Neural cell (in vitro differentiated cells): ENCODE results near the gene TSPAN3. TPM values are rescaled to one million over a fixed set of nuclear protein-coding genes. Genes with fewer than 3 reads are reported as not detected.

Experiments
- H2AFZ ChIP-seq: fragments of 200-600, 300-800 bp; sonication (generic), shearing (Covaris generic); 2 replicates; pipeline ENCODE4 v1.6.0; 2014; ENCODE audit warnings: low read depth, mild to moderate bottlenecking, antibody characterized with exemption, low read length, moderate library complexity
- H3F3A ChIP-seq: fragments of 200-600 bp; shearing (Covaris generic); 2 replicates; pipeline ENCODE4 v1.6.1; 2016; ENCODE audit warnings: mild to moderate bottlenecking, moderate library complexity, mixed read lengths, antibody characterized with exemption, low read length; ENCODE audit not compliant: insufficient read depth, poor library complexity, severe bottlenecking
- H3K27ac ChIP-seq: fragments of 200-600, 300-800 bp; sonication (generic), shearing (Covaris generic); 2 replicates; pipeline ENCODE4 v1.5.1; 2014; ENCODE audit warnings: mild to moderate bottlenecking, low read length, moderate library complexity
- H3K27me3 ChIP-seq: fragments of 300-800, 200-600 bp; sonication (generic), shearing (Covaris generic); 2 replicates; pipeline ENCODE4 v1.6.0; 2014; ENCODE audit warnings: mild to moderate bottlenecking, low read depth, low read length, moderate library complexity; ENCODE audit not compliant: insufficient read depth
- H3K36me3 ChIP-seq: fragments of 300-800, 200-600 bp; sonication (generic), shearing (Covaris generic); 2 replicates; pipeline ENCODE4 v1.5.1; 2014; ENCODE audit warnings: mild to moderate bottlenecking, antibody characterized with exemption, low read length, moderate library complexity; ENCODE audit not compliant: insufficient read depth
- H3K4me2 ChIP-seq: fragments of 300-800, 200-600 bp; sonication (generic), shearing (Covaris generic); 2 replicates; pipeline ENCODE4 v1.6.0; 2014; ENCODE audit warnings: mild to moderate bottlenecking, low read length
- H3K4me3 ChIP-seq: fragments of 300-800, 200-600 bp; sonication (generic), shearing (Covaris generic); 2 replicates; pipeline ENCODE4 v1.5.1; 2014; ENCODE audit warnings: mild to moderate bottlenecking, low read length, moderate library complexity
- H3K79me2 ChIP-seq: fragments of 200-600 bp; shearing (Covaris generic); replicated peaks from 2 replicates; pipeline ENCODE4 v1.6.0; 2014; ENCODE audit warnings: mild to moderate bottlenecking, low read length, moderate library complexity; ENCODE audit not compliant: insufficient read depth
- H3K9ac ChIP-seq: fragments of 300-800, 200-600 bp; sonication (generic), shearing (Covaris generic); 2 replicates; pipeline ENCODE4 v1.6.1; 2016; ENCODE audit warnings: mild to moderate bottlenecking, low read length, mixed read lengths
- H3K9me2 ChIP-seq: fragments of 200-600 bp; shearing (Covaris generic); 2 replicates; pipeline ENCODE4 v1.6.1; 2016; ENCODE audit warnings: mild to moderate bottlenecking, low read length, mixed read lengths; ENCODE audit not compliant: insufficient read depth
- H3K9me3 ChIP-seq: fragments of 200-600, 300-800 bp; sonication (generic), shearing (Covaris generic); 2 replicates; pipeline ENCODE4 v1.6.1; 2016; ENCODE audit warnings: mild to moderate bottlenecking, mixed run types, low read length, moderate library complexity, mixed read lengths
- H4K20me1 ChIP-seq: fragments of 200-600 bp; shearing (Covaris generic); 2 replicates; pipeline ENCODE4 v1.6.1; 2016; ENCODE audit warnings: mild to moderate bottlenecking, mixed run types; ENCODE audit not compliant: insufficient read depth
- EP300 ChIP-seq: fragments of 450-650 bp; conservative IDR thresholded peaks from 2 replicates; pipeline ENCODE4 v1.6.1; 2014; ENCODE audit warnings: antibody characterized with exemption, mild to moderate bottlenecking, moderate library complexity; ENCODE audit not compliant: poor library complexity, severe bottlenecking
- EZH2 ChIP-seq: fragments of 200-600, 300-800 bp; shearing (Covaris generic), sonication (generic); IDR thresholded peaks from 2 replicates; pipeline ENCODE4 v1.6.1; 2014; ENCODE audit warnings: antibody characterized with exemption, low read length, borderline replicate concordance, mild to moderate bottlenecking; ENCODE audit not compliant: insufficient read depth, poor library complexity, severe bottlenecking
- MXI1 ChIP-seq: fragments of 450-650 bp; conservative IDR thresholded peaks from 2 replicates; pipeline ENCODE4 v1.6.1; 2014; ENCODE audit warnings: antibody characterized with exemption, mild to moderate bottlenecking; ENCODE audit not compliant: poor library complexity, severe bottlenecking
- POLR2AphosphoS5 ChIP-seq: IDR thresholded peaks from 2 replicates; pipeline ENCODE4 v1.6.1; 2012
- RAD21 ChIP-seq: fragments of 450-650 bp; conservative IDR thresholded peaks from 2 replicates; pipeline ENCODE4 v1.6.1; 2014; ENCODE audit warnings: antibody characterized with exemption, mild to moderate bottlenecking, moderate library complexity
- SMC3 ChIP-seq: fragments of 450-650 bp; conservative IDR thresholded peaks from 2 replicates; pipeline ENCODE4 v1.6.1; 2014; ENCODE audit warnings: antibody characterized with exemption, mild to moderate bottlenecking, moderate library complexity; ENCODE audit not compliant: poor library complexity
- TAF1 ChIP-seq: IDR thresholded peaks from 2 replicates; pipeline ENCODE4 v1.6.1; 2012; ENCODE audit warnings: low read depth
- polyA plus RNA-seq: library from polyadenylated mRNA; depleted of rRNA; stranded (reverse); fragments of >200 nt; gene quantifications from 2 replicates; pipeline ENCODE4 v1.2.3, GENCODE V29; 2014
- TF ChIP-seq, protein P1 (sequence below): fragments of 450-650 bp; IDR thresholded peaks from 2 replicates; pipeline ENCODE4 v1.5.1; 2014; ENCODE audit warnings: antibody characterized with exemption, mild to moderate bottlenecking, moderate library complexity; ENCODE audit not compliant: poor library complexity, severe bottlenecking
- TF ChIP-seq, protein P2 (sequence below): IDR thresholded peaks from 2 replicates; pipeline ENCODE4 v1.6.1; 2012; ENCODE audit warnings: borderline replicate concordance

TSPAN3 gene
- polyA plus RNA-seq, 1 donor from 2014 or later = 815 TPM

GRCh38 chr15:77032647-77033416, 38.1 kb downstream of the TSPAN3 start:
- Histone ChIP-seq H3K4me3 (no peak overlapping the region), H4K20me1 (no peaks in the 10 kb centered on the region), H3K4me2 (no peak overlapping the region), H3F3A (no peaks in the 10 kb centered on the region), H2AFZ (no peak overlapping the region), H3K27me3 (no peaks in the 10 kb centered on the region), H3K9me2 (no peaks in the 10 kb centered on the region), H3K79me2 (no peaks in the 10 kb centered on the region), H3K27ac (no peak overlapping the region), H3K9ac (no peak overlapping the region), H3K9me3 (no peaks in the 10 kb centered on the region), H3K36me3 (no peaks in the 10 kb centered on the region)
- TF ChIP-seq SMC3 (no peak), EP300 (no peak), RAD21 (no peak), TAF1 (no peak), EZH2 (no peak), POLR2AphosphoS5 (no peak), MXI1 (no peak)
- TF ChIP-seq, protein P1, sequence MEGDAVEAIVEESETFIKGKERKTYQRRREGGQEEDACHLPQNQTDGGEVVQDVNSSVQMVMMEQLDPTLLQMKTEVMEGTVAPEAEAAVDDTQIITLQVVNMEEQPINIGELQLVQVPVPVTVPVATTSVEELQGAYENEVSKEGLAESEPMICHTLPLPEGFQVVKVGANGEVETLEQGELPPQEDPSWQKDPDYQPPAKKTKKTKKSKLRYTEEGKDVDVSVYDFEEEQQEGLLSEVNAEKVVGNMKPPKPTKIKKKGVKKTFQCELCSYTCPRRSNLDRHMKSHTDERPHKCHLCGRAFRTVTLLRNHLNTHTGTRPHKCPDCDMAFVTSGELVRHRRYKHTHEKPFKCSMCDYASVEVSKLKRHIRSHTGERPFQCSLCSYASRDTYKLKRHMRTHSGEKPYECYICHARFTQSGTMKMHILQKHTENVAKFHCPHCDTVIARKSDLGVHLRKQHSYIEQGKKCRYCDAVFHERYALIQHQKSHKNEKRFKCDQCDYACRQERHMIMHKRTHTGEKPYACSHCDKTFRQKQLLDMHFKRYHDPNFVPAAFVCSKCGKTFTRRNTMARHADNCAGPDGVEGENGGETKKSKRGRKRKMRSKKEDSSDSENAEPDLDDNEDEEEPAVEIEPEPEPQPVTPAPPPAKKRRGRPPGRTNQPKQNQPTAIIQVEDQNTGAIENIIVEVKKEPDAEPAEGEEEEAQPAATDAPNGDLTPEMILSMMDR = no peak
- TF ChIP-seq, protein P2, sequence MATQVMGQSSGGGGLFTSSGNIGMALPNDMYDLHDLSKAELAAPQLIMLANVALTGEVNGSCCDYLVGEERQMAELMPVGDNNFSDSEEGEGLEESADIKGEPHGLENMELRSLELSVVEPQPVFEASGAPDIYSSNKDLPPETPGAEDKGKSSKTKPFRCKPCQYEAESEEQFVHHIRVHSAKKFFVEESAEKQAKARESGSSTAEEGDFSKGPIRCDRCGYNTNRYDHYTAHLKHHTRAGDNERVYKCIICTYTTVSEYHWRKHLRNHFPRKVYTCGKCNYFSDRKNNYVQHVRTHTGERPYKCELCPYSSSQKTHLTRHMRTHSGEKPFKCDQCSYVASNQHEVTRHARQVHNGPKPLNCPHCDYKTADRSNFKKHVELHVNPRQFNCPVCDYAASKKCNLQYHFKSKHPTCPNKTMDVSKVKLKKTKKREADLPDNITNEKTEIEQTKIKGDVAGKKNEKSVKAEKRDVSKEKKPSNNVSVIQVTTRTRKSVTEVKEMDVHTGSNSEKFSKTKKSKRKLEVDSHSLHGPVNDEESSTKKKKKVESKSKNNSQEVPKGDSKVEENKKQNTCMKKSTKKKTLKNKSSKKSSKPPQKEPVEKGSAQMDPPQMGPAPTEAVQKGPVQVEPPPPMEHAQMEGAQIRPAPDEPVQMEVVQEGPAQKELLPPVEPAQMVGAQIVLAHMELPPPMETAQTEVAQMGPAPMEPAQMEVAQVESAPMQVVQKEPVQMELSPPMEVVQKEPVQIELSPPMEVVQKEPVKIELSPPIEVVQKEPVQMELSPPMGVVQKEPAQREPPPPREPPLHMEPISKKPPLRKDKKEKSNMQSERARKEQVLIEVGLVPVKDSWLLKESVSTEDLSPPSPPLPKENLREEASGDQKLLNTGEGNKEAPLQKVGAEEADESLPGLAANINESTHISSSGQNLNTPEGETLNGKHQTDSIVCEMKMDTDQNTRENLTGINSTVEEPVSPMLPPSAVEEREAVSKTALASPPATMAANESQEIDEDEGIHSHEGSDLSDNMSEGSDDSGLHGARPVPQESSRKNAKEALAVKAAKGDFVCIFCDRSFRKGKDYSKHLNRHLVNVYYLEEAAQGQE = no peak

GRCh38 chr15:77032052-77032646, 38.8 kb downstream of the TSPAN3 start:
- Histone ChIP-seq H3K4me3 (no peak overlapping the region), H3K79me2 (no peaks in the 10 kb centered on the region), H3K9me2 (no peaks in the 10 kb centered on the region), H3K4me2 (no peak overlapping the region), H3K9me3 (no peaks in the 10 kb centered on the region), H2AFZ (no peak overlapping the region), H3K9ac (no peak overlapping the region), H3F3A (no peaks in the 10 kb centered on the region), H4K20me1 (no peaks in the 10 kb centered on the region), H3K27me3 (no peaks in the 10 kb centered on the region), H3K27ac (no peak overlapping the region), H3K36me3 (no peaks in the 10 kb centered on the region)
- TF ChIP-seq, protein P2 = no peak
- TF ChIP-seq POLR2AphosphoS5 (no peak), SMC3 (no peak), EP300 (no peak), RAD21 (no peak), TAF1 (no peak), MXI1 (no peak), EZH2 (no peak)
- TF ChIP-seq, protein P1 = no peak
